ENCODE results near the gene MIER2.

DNA sequence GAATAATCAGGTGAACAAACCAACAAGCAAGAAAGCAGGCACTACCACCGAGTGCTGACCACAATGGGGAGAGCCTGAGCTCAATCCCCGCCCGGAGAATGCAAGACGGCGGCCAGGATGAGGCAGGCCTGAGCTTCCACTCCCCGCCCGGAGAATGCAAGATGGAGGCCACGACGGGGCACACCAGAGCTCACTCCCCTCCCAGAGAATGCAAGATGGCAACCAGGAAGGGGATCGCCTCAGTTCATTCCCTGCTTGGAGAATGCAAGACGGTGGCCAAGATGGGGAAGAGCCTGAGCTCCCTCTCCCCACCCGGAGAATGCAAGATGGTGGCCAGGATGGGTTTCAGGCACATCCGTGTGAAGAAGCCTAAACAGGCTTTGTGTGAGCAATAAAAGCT is 24.7 kb upstream of the MIER2 start:
- TF ChIP-seq, protein P1, sequence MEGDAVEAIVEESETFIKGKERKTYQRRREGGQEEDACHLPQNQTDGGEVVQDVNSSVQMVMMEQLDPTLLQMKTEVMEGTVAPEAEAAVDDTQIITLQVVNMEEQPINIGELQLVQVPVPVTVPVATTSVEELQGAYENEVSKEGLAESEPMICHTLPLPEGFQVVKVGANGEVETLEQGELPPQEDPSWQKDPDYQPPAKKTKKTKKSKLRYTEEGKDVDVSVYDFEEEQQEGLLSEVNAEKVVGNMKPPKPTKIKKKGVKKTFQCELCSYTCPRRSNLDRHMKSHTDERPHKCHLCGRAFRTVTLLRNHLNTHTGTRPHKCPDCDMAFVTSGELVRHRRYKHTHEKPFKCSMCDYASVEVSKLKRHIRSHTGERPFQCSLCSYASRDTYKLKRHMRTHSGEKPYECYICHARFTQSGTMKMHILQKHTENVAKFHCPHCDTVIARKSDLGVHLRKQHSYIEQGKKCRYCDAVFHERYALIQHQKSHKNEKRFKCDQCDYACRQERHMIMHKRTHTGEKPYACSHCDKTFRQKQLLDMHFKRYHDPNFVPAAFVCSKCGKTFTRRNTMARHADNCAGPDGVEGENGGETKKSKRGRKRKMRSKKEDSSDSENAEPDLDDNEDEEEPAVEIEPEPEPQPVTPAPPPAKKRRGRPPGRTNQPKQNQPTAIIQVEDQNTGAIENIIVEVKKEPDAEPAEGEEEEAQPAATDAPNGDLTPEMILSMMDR (IDR thresholded peaks at IDR 0.05; ENCODE audit: low read length) = no peak
- no peak for TF ChIP-seq EZH2 (IDR thresholded peaks at IDR 0.05; ENCODE audit: borderline replicate concordance, low read length)

All from OCI-LY1 (cell line).